Suprapubic skin (tissue), 3 donors: ENCODE measurements around the gene GK.
"Not testable (repeated sequence)": the region's sequence is repeated elsewhere in the genome, so short reads cannot be mapped to it uniquely, and the experiment has no call there.

Experiments
- POLR2AphosphoS5 ChIP-seq, 3 donors: sonication (generic); formaldehyde crosslinking; IDR thresholded peaks; one replicate each; pipeline ENCODE4 v1.6.1; 2017; ENCODE audit warnings: antibody characterized with exemption in 3 of 3
- TF ChIP-seq, protein P1 (sequence below), 2 donors: fragments of 200-600 bp in 1 of 2; fragments of 450-650 bp in 1 of 2; sonication (generic) in 1 of 2; IDR thresholded peaks; one replicate each; pipeline ENCODE4 v1.5.1; 2016 to 2019; ENCODE audit warnings: antibody characterized with exemption in 2 of 2, mild to moderate bottlenecking in 1 of 2, moderate library complexity in 1 of 2

GRCh38 chrX:30671189-30671588 is 18.0 kb downstream of the GK start:
- TF ChIP-seq, protein P1, sequence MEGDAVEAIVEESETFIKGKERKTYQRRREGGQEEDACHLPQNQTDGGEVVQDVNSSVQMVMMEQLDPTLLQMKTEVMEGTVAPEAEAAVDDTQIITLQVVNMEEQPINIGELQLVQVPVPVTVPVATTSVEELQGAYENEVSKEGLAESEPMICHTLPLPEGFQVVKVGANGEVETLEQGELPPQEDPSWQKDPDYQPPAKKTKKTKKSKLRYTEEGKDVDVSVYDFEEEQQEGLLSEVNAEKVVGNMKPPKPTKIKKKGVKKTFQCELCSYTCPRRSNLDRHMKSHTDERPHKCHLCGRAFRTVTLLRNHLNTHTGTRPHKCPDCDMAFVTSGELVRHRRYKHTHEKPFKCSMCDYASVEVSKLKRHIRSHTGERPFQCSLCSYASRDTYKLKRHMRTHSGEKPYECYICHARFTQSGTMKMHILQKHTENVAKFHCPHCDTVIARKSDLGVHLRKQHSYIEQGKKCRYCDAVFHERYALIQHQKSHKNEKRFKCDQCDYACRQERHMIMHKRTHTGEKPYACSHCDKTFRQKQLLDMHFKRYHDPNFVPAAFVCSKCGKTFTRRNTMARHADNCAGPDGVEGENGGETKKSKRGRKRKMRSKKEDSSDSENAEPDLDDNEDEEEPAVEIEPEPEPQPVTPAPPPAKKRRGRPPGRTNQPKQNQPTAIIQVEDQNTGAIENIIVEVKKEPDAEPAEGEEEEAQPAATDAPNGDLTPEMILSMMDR (IDR thresholded peaks at IDR 0.05), result not testable (repeated sequence)
- not testable (repeated sequence) for TF ChIP-seq POLR2AphosphoS5 (IDR thresholded peaks at IDR 0.05)
